ENCODE measurements around the gene FKBP2.
A peak's percentile ranks its signal among the peaks of the same experiment; 100 is the strongest.

DNA sequence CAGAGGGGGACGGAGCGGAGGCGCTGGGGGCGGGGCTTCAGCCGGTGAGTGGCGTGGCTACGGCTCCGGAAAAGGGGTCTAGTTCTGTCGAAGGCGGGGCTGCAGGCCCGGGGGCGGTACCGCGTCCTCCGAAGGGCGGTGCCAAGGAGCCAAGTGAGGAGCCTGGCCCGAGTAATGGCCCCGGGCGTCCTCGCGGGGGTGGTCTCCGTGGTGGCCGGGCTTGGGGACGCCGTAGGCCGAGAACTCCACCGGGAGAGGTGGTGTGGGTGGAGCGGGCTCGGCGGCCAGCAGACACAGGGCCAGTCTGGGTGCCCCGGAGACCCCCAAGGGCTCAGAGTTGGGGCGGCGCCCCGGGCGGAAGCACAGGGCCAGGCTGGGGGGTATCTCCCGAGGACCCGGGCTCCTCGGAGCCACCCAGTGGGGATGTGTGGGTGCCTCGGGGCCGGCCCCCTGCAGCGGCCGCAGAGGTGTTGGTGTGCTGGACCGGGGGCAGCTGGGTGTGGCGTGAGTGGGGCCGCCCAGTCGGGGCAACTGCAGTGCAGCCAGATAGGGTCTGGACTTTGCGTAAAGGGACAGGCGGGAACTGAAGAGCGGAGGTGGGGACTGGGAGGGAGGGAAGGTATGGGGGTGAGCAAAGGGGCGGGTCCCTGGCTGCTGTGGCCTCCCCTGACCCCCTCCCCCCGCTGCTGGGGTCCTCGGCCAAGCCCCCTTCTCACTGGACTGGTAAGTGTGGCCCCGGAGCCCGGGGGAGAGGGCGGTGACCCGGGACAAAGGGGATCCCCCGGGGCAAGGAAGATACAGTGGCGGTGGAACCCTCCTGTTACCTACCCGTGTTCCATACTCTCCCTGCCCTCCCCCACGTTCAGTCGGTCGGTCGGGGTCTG is 838 bp downstream of the FKBP2 start:
- TF ChIP-seq, protein P1, sequence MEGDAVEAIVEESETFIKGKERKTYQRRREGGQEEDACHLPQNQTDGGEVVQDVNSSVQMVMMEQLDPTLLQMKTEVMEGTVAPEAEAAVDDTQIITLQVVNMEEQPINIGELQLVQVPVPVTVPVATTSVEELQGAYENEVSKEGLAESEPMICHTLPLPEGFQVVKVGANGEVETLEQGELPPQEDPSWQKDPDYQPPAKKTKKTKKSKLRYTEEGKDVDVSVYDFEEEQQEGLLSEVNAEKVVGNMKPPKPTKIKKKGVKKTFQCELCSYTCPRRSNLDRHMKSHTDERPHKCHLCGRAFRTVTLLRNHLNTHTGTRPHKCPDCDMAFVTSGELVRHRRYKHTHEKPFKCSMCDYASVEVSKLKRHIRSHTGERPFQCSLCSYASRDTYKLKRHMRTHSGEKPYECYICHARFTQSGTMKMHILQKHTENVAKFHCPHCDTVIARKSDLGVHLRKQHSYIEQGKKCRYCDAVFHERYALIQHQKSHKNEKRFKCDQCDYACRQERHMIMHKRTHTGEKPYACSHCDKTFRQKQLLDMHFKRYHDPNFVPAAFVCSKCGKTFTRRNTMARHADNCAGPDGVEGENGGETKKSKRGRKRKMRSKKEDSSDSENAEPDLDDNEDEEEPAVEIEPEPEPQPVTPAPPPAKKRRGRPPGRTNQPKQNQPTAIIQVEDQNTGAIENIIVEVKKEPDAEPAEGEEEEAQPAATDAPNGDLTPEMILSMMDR (IDR thresholded peaks at IDR 0.05): no peak
- peak; percentile 68 to 92 for TF ChIP-seq POLR2AphosphoS5 (IDR thresholded peaks at IDR 0.05; ENCODE audit: insufficient read depth in 1 of 2, low read depth in 1 of 2)
- TF ChIP-seq POLR2A (IDR thresholded peaks at IDR 0.05): peak in 1 of 2 donors; percentile 86
